Left ventricle myocardium inferior (tissue), 1 donor: ENCODE measurements around the gene C17orf75. TPM values are rescaled to one million over a fixed set of nuclear protein-coding genes. Genes with fewer than 3 reads are reported as not detected.
"Not testable (repeated sequence)": the region's sequence is repeated elsewhere in the genome, so short reads cannot be mapped to it uniquely, and the experiment has no call there.

Source experiments
- DNase-seq: peaks from one replicate; pipeline ENCODE4 v3.0.0-alpha.2; 2020
- H3K27ac ChIP-seq: fragments of 200-600 bp; replicated peaks from 2 replicates; pipeline ENCODE4 v1.8.0; 2021
- H3K27me3 ChIP-seq: fragments of 200-600 bp; 2 replicates; pipeline ENCODE4 v1.8.0; 2021; ENCODE audit warnings: low read depth
- H3K36me3 ChIP-seq: fragments of 200-600 bp; 2 replicates; pipeline ENCODE4 v1.8.0; 2021
- H3K4me1 ChIP-seq: fragments of 200-600 bp; 2 replicates; pipeline ENCODE4 v1.8.0; 2021
- H3K4me3 ChIP-seq: fragments of 200-600 bp; 2 replicates; pipeline ENCODE4 v1.8.0; 2021; ENCODE audit warnings: mild to moderate bottlenecking, moderate library complexity
- H3K9me3 ChIP-seq: fragments of 200-600 bp; replicated peaks from 2 replicates; pipeline ENCODE4 v1.8.0; 2021
- intact Hi-C: fragments of 100-400 bp; cut with micrococcal nuclease; formaldehyde crosslinking; loops from one replicate; pipeline ENCODE4 v1.11.0; 2022
- total RNA-seq: library from RNA; stranded (reverse); fragmentation: NEBNext Ultra II Directional; extraction: Animal tissue kit (Norgen Biotek cat#: 25700); gene quantifications from one replicate; pipeline ENCODE4 v1.2.1, GENCODE V29; 2021
- TF ChIP-seq, protein P1 (sequence below): fragments of 200-600 bp; IDR thresholded peaks from 2 replicates; pipeline ENCODE4 v1.8.0; 2021; ENCODE audit warnings: antibody characterized with exemption, mild to moderate bottlenecking, borderline replicate concordance
- donor health status: DM: no; HTN: yes; CAD: no; lungs with severe emphysema.

C17orf75 gene
- total RNA-seq, 1 donor from 2014 or later, result 22.5 TPM

DNA sequence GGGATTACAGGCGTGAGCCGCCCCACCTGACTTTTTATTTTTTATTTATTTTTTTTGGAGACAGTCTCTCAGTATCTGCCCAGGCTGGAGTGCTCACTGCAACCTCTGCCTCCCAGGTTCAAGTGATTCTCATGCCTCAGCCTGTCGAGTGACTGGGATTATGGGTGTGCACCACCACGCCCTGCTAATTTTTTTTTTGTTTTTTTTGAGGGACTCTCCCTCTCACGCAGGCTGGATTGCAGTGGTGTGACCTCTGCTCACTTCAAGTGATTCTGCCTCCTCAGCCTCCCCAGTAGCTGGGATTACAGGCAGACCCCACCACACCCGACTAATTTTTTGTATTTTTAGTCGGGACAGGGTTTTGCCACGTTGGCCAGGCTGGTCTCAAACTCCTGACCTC lies 15.6 kb upstream of the C17orf75 start:
- H3K4me1 ChIP-seq, result peaks cover 85% of the 10 kb centered on the region

DNA sequence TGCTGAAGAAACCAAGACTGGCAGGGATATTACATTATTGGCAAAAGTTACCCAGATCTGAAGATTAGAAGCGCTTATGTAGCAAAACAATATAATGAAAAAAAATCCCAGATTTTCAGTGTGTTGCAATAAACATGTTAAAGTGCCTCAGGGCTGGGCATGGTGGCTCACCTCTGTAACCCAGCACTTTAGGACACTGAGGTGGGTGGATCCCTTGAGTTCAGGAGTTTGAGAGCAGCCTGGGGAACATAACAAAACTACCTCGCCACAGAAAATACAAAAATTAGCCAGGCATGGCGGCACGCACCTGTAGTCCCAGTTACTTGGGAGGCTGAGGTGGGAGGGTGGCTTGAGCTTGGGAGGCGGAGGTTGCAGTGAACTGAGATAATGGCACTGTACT lies 14.8 kb upstream of the C17orf75 start:
- peak overlapping the region; percentile 38 for H3K4me3 ChIP-seq
- peaks cover 96% of the 10 kb centered on the region for H3K36me3 ChIP-seq
- TF ChIP-seq, protein P1, sequence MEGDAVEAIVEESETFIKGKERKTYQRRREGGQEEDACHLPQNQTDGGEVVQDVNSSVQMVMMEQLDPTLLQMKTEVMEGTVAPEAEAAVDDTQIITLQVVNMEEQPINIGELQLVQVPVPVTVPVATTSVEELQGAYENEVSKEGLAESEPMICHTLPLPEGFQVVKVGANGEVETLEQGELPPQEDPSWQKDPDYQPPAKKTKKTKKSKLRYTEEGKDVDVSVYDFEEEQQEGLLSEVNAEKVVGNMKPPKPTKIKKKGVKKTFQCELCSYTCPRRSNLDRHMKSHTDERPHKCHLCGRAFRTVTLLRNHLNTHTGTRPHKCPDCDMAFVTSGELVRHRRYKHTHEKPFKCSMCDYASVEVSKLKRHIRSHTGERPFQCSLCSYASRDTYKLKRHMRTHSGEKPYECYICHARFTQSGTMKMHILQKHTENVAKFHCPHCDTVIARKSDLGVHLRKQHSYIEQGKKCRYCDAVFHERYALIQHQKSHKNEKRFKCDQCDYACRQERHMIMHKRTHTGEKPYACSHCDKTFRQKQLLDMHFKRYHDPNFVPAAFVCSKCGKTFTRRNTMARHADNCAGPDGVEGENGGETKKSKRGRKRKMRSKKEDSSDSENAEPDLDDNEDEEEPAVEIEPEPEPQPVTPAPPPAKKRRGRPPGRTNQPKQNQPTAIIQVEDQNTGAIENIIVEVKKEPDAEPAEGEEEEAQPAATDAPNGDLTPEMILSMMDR, result no peak
- no peak overlapping the region for H3K27ac ChIP-seq
- DNase-seq, result no peak
- intact Hi-C loops, result no loop called here
- peaks cover 93% of the 10 kb centered on the region for H3K4me1 ChIP-seq
- no peaks in the 10 kb centered on the region for H3K9me3 ChIP-seq
- H3K27me3 ChIP-seq, result no peaks in the 10 kb centered on the region

More for the DNA sequence above, 15.6 kb upstream of the C17orf75 start:
- intact Hi-C loops, result no loop called here
- Histone ChIP-seq H3K36me3 (peaks cover 99% of the 10 kb centered on the region), H3K9me3 (no peaks in the 10 kb centered on the region), H3K4me3 (no peak overlapping the region), H3K27me3 (no peaks in the 10 kb centered on the region), H3K27ac (no peak overlapping the region)
- no peak for DNase-seq
- TF ChIP-seq, protein P1, result no peak

DNA sequence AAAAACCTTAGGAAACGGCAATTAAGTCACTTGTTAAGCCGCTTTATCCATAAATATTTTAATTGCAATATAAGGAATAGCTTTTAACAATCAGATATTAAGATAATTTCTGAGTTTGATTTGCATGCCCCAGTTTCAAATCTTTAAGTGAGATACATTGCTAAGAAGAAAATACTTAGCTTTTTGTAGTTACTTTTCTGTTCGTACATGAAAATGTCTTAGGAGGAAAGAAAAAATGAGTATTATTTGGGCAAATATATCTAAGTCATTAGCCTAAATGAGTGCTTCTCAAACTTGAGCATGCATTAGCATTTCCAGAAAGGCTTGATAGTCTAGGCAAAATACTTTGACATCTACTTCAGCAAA lies 14.4 kb upstream of the C17orf75 start:
- intact Hi-C loops, result no loop called here
- peak overlapping the region; percentile 38 for H3K4me3 ChIP-seq
- no peaks in the 10 kb centered on the region for H3K9me3 ChIP-seq
- no peaks in the 10 kb centered on the region for H3K27me3 ChIP-seq
- H3K27ac ChIP-seq, result peak overlapping the region; percentile 60
- no peak for DNase-seq
- H3K36me3 ChIP-seq, result peaks cover 92% of the 10 kb centered on the region
- TF ChIP-seq, protein P1, result no peak
- H3K4me1 ChIP-seq, result peaks cover 93% of the 10 kb centered on the region

DNA sequence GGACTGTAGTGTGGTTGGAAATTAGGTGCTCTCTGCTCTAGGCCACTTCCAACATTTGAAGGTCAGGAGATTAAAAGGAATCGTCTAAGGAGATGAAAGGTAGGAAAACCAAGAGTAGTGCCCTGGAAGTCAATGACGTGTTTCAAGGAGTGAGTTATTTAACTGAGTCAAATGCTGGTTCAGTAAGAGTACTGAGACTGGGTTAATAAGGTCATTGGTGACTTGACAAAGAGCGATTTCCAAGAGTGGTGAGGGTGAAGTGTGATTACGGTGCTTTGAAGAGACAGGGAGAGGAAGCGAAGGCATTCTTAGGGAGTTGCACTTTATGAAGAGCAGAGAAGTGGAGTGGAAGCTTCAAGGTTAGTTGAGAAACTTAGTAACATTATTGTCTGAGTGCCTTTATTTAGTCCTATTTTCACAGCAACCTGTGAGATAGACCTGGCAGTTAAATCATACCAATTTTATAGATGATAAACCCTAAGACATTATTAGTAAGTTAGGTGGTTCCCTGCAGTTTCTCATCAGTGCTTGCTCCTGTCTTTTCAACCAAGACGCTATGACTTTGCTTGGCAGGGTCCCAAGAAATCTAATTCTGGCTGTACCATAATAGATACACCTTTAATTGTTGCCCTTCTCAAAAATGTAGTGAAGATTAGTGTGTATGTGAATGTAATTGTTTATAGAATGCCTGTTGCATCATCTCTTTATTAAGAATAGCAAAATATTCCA lies 13.8 kb upstream of the C17orf75 start:
- H3K36me3 ChIP-seq, result peaks cover 87% of the 10 kb centered on the region
- no peak for DNase-seq
- H3K4me3 ChIP-seq, result peak overlapping the region; percentile 38
- intact Hi-C loops, result no loop called here
- peak overlapping the region; percentile 60 for H3K27ac ChIP-seq
- no peaks in the 10 kb centered on the region for H3K27me3 ChIP-seq
- H3K9me3 ChIP-seq, result no peaks in the 10 kb centered on the region
- TF ChIP-seq, protein P1, result no peak
- H3K4me1 ChIP-seq, result peaks cover 93% of the 10 kb centered on the region

DNA sequence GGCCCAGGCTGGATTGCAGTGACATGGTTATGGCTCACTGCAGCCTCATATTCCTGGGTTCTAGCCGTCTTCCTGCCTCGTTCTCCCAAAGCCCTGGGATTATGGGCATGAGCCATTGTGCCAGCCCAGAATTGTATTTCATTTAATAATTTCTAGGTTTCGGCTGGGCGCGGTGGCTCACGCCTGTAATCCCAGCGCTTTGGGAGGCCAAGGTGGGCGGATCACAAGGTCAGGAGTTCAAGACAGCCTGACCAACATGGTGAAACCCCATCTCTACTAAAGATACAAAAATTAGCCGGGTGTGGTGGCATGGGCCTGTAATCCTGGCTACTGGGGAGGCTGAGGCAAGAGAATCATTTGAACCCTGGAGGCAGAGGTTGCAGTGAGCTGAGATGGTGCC lies 10.8 kb upstream of the C17orf75 start:
- DNase-seq, intact Hi-C loops, H3K27me3 ChIP-seq, H3K9me3 ChIP-seq, H3K27ac ChIP-seq: not testable (repeated sequence)
- Histone ChIP-seq H3K4me3 (peak overlapping the region; percentile 87), H3K36me3 (peaks cover 56% of the 10 kb centered on the region), H3K4me1 (peaks cover 89% of the 10 kb centered on the region)

DNA sequence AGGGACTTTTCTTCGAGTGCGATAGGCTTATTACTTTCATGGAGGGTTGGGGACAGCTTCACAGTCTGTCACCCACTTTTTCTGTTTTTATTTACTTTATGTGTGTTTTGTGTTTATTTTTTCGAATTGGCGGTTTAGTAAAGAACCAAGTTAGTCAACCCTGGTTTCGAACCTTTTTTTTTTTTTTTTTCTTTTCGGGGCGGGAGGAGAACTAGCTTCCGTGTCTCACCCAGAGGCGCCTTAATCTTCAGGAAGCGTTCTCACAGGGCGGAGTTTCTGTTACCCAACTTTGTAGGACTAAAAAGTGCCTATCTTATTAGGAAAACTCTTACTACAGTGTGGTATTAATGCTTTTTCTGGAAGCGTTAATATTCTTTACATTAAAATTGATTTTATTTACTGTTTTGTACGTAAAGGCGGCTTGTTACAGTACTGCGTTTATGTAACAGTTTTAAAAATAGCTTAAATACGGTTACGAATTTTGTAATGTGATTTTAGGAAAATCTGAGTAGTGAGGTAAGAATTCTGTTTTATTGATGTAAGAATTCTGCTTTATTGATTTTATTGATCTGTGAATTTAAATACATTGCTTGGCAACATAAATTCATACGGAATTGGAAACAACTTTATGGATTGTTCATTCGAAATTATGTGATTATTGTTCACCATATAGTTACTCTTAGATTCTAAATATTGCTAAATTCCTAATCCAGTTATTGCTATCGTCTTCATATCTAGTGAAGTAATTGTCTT lies 8.9 kb upstream of the C17orf75 start:
- intact Hi-C loops, result no loop called here
- H3K4me3 ChIP-seq, result peak overlapping the region; percentile 87
- no peaks in the 10 kb centered on the region for H3K27me3 ChIP-seq
- TF ChIP-seq, protein P1, result no peak
- peaks cover 37% of the 10 kb centered on the region for H3K36me3 ChIP-seq
- H3K27ac ChIP-seq, result peak overlapping the region; percentile 92
- peaks cover 73% of the 10 kb centered on the region for H3K4me1 ChIP-seq
- no peak for DNase-seq
- no peaks in the 10 kb centered on the region for H3K9me3 ChIP-seq
